Smooth muscle cell (in vitro differentiated cells): ENCODE results near the gene ENTPD8. TPM values are rescaled to one million over a fixed set of nuclear protein-coding genes. Genes with fewer than 3 reads are reported as not detected.

Experiments used
- DNase-seq: peaks from one replicate; lab custom pipeline; 2025; ENCODE audit not compliant: unreplicated experiment; lab: John Stamatoyannopoulos, UW
- H2AFZ ChIP-seq: fragments of 200-600 bp; sonication (generic); 2 replicates; pipeline ENCODE4 v1.6.0; 2016; ENCODE audit warnings: antibody characterized with exemption, low read depth, mild to moderate bottlenecking
- H3F3A ChIP-seq: fragments of 200-600 bp; sonication (generic); 2 replicates; pipeline ENCODE4 v1.6.0; 2017; ENCODE audit warnings: antibody characterized with exemption, low read depth
- H3K27ac ChIP-seq: fragments of 200-600 bp; sonication (generic); 2 replicates; pipeline ENCODE4 v1.5.1; 2016; ENCODE audit warnings: low read depth, mild to moderate bottlenecking
- H3K27me3 ChIP-seq: fragments of 200-600 bp; sonication (generic); 2 replicates; pipeline ENCODE4 v1.6.1; 2016; ENCODE audit warnings: low read depth, mild to moderate bottlenecking
- H3K36me3 ChIP-seq: fragments of 200-600 bp; sonication (generic); 2 replicates; pipeline ENCODE4 v1.5.1; 2016; ENCODE audit warnings: low read depth
- H3K4me1 ChIP-seq: fragments of 200-600 bp; sonication (generic); 2 replicates; pipeline ENCODE4 v1.5.1; 2016; ENCODE audit warnings: low read depth
- H3K4me2 ChIP-seq: fragments of 200-600 bp; sonication (generic); 2 replicates; pipeline ENCODE4 v1.6.0; 2016; ENCODE audit warnings: mild to moderate bottlenecking
- H3K4me3 ChIP-seq: fragments of 200-600 bp; sonication (generic); 2 replicates; pipeline ENCODE4 v1.5.1; 2016; ENCODE audit warnings: mild to moderate bottlenecking
- H3K79me2 ChIP-seq: fragments of 200-600 bp; sonication (generic); 2 replicates; pipeline ENCODE4 v1.6.0; 2016; ENCODE audit warnings: low read depth, mild to moderate bottlenecking
- H3K9ac ChIP-seq: fragments of 200-600 bp; sonication (generic); 2 replicates; pipeline ENCODE4 v1.6.0; 2016; ENCODE audit warnings: low read depth
- H3K9me3 ChIP-seq: fragments of 200-600 bp; sonication (generic); replicated peaks from 2 replicates; pipeline ENCODE4 v1.5.1; 2016; ENCODE audit warnings: low read depth
- H4K20me1 ChIP-seq: fragments of 200-600 bp; sonication (generic); 2 replicates; pipeline ENCODE4 v1.6.0; 2016; ENCODE audit warnings: low read depth
- CTCF ChIP-seq: fragments of 200-600 bp; sonication (generic); IDR thresholded peaks from 2 replicates; pipeline ENCODE4 v1.5.1; 2017; ENCODE audit warnings: borderline replicate concordance, mild to moderate bottlenecking, antibody characterized with exemption; ENCODE audit not compliant: insufficient read depth, poor library complexity, severe bottlenecking
- WGBS: methylation state at CpG from one replicate; pipeline ENCODE4 v1.1.7; 2016; ENCODE audit warnings: low lambda C conversion rate; 5-methylcytosine and 5-hydroxymethylcytosine counted together
- polyA plus RNA-seq: library from polyadenylated mRNA; unstranded; fragments of >200 nt; fragmentation: Nextera tagmentation; extraction: Ambion mirVana; gene quantifications from 2 replicates; pipeline ENCODE4 v1.2.1, GENCODE V29; 2016
- total RNA-seq: library from RNA; depleted of rRNA; stranded (reverse); fragments of >200 nt; gene quantifications from 2 replicates; pipeline ENCODE4 v1.2.3, GENCODE V29; 2014

The ENTPD8 gene
- total and polyA plus RNA-seq, 2 experiments from 2014 or later: not detected

GRCh38 chr9:137396227-137396626 lies 44.9 kb downstream of the ENTPD8 start:
- Histone ChIP-seq H4K20me1 (peaks cover 32% of the 10 kb centered on the region), H3K36me3 (no peaks in the 10 kb centered on the region), H3K27ac (peak overlapping the region; percentile 26), H2AFZ (no peak overlapping the region), H3F3A (no peaks in the 10 kb centered on the region), H3K9me3 (no peaks in the 10 kb centered on the region), H3K4me1 (no peaks in the 10 kb centered on the region), H3K4me3 (no peak overlapping the region), H3K27me3 (no peaks in the 10 kb centered on the region), H3K9ac (no peak overlapping the region), H3K79me2 (no peaks in the 10 kb centered on the region), H3K4me2 (no peak overlapping the region)
- no peak for DNase-seq
- TF ChIP-seq CTCF: no peak
- WGBS: 45% methylated on average over 15 of the region's 15 CpGs

DNA sequence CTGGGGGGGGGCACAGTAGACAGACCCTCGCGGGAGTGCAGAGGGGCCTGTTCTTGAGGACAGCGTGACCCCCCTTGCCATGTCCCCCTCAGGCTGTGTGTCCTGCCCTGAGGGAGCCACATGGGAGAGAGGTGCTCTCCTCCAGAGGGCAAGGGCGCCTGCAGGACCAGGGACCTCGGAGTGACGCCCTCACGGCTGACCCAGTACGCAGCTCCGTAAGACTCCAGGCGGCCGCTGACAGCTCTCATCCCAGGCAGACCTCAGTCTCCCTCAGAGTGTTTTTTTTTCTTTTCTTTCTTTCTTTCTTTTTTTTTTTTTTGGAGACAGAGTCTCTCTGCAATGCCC lies 45.5 kb downstream of the ENTPD8 start:
- H4K20me1 ChIP-seq: peaks cover 32% of the 10 kb centered on the region
- H3K9ac ChIP-seq: no peak overlapping the region
- H3K4me1 ChIP-seq: no peaks in the 10 kb centered on the region
- no peaks in the 10 kb centered on the region for H3K27me3 ChIP-seq
- no peak for TF ChIP-seq CTCF
- DNase-seq: no peak
- no peak overlapping the region for H3K4me3 ChIP-seq
- H3K9me3 ChIP-seq: no peaks in the 10 kb centered on the region
- no peaks in the 10 kb centered on the region for H3K36me3 ChIP-seq
- WGBS: 96% methylated on average over 11 of the region's 11 CpGs
- H3K79me2 ChIP-seq: no peaks in the 10 kb centered on the region
- H3K27ac ChIP-seq: no peak overlapping the region
- H3F3A ChIP-seq: no peaks in the 10 kb centered on the region
- no peak overlapping the region for H3K4me2 ChIP-seq
- H2AFZ ChIP-seq: no peak overlapping the region

GRCh38 chr9:137394866-137395665 lies 46.1 kb downstream of the ENTPD8 start:
- no peak for DNase-seq
- H3K4me1 ChIP-seq: no peaks in the 10 kb centered on the region
- no peak overlapping the region for H3K4me2 ChIP-seq
- H3K27me3 ChIP-seq: no peaks in the 10 kb centered on the region
- 94% methylated on average over 35 of the region's 36 CpGs for WGBS
- no peak overlapping the region for H2AFZ ChIP-seq
- peaks cover 32% of the 10 kb centered on the region for H4K20me1 ChIP-seq
- H3K4me3 ChIP-seq: no peak overlapping the region
- H3K27ac ChIP-seq: no peak overlapping the region
- H3K9me3 ChIP-seq: no peaks in the 10 kb centered on the region
- no peaks in the 10 kb centered on the region for H3K79me2 ChIP-seq
- H3K36me3 ChIP-seq: no peaks in the 10 kb centered on the region
- no peaks in the 10 kb centered on the region for H3F3A ChIP-seq
- H3K9ac ChIP-seq: no peak overlapping the region
- TF ChIP-seq CTCF: no peak
